ENCODE data around the gene FADS2.

The FADS2 gene

DNA sequence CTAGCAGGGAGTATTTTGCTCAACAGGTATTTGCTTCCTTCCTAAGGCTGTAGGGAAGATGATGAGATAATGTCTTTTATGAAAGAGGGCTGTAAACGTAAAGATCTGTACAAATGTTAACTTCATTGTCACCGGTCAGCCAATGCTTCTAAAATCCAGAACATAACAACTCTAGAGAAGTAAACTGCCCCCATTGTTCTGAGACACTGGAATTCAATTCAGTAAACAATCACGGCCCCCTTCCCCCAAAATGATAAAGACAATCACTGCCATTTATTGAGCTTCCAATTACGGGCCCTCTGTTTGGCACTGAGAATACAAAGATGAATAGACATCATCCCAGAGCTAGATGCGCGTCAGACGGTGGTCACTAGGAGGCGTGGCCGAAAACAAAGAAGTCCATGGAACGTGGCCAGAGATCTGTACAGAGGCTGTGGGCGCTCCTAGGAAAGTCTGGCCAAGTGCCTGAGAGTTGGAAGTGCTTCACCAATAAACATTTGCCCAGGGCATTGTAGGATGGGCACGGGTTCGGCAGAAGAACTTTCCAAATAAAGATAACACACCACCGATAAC is 36.3 kb upstream of the FADS2 start:
- TF ChIP-seq, protein P1, sequence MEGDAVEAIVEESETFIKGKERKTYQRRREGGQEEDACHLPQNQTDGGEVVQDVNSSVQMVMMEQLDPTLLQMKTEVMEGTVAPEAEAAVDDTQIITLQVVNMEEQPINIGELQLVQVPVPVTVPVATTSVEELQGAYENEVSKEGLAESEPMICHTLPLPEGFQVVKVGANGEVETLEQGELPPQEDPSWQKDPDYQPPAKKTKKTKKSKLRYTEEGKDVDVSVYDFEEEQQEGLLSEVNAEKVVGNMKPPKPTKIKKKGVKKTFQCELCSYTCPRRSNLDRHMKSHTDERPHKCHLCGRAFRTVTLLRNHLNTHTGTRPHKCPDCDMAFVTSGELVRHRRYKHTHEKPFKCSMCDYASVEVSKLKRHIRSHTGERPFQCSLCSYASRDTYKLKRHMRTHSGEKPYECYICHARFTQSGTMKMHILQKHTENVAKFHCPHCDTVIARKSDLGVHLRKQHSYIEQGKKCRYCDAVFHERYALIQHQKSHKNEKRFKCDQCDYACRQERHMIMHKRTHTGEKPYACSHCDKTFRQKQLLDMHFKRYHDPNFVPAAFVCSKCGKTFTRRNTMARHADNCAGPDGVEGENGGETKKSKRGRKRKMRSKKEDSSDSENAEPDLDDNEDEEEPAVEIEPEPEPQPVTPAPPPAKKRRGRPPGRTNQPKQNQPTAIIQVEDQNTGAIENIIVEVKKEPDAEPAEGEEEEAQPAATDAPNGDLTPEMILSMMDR (conservative IDR thresholded peaks at IDR 0.05; ENCODE audit: control insufficient read depth, insufficient read depth, low read depth, low read length): no peak
- peak; percentile 96 for DNase-seq (ENCODE audit: low read depth)

DNA sequence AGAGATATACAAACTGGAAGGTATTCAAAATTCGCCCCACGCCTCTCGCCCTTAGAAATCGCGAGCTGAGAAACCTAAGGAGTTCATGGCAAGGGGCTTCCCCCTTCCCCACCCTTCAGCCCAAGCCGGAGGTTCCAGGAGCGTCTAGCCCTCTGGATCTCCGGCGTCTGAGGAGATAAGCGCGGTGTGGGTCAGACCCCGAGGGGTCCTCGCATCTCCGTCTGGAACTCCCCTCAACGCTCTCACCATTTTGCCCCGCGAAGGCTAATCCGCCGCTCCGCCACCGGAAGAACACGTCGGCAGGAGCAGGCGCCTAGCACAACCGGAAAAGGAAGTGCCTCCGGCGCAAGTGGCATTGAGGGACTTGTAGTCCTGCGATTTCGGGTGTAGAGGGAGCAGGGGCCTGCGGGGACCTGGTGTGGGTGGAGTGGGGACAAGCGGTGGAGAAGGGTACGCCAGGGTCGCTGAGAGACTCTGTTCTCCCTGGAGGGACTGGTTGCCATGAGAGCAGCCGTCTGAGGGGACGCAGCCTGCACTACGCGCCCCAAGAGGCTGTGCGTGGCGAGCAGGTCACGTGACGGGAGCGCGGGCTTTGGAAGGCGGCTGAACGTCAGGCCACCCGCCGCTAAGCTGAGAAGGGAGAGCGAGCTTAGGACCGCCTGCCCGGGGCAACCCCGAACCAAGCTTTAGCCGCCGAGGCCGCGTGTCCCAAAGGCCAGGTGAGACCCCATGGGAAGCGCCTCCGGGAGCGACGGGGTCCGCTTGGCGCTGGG is 35.6 kb upstream of the FADS2 start, which contains the start of the genes FEN1 and TMEM258:
TSS of gene FEN1 (plus strand) at position 602 of the 773 bp plus-strand sequence. CDS start 2,451 bp downstream, outside the sequence.
TSS of gene TMEM258 (minus strand) at position 290 of the 773 bp plus-strand sequence. CDS start at position 249, 41 bp downstream.
- TF ChIP-seq, protein P1 (conservative IDR thresholded peaks at IDR 0.05; ENCODE audit: control insufficient read depth, insufficient read depth, low read depth, low read length): no peak
- peak; percentile 92 for DNase-seq (ENCODE audit: low read depth)
- peak within 1 kb of the TSS; percentile 94 for H3K4me3 ChIP-seq (ENCODE audit: control insufficient read depth, low read depth, low read length)

More for the DNA sequence above, 36.3 kb upstream of the FADS2 start:
- H3K4me3 ChIP-seq (ENCODE audit: control insufficient read depth, low read depth, low read length): peak overlapping the region; percentile 94

DNA sequence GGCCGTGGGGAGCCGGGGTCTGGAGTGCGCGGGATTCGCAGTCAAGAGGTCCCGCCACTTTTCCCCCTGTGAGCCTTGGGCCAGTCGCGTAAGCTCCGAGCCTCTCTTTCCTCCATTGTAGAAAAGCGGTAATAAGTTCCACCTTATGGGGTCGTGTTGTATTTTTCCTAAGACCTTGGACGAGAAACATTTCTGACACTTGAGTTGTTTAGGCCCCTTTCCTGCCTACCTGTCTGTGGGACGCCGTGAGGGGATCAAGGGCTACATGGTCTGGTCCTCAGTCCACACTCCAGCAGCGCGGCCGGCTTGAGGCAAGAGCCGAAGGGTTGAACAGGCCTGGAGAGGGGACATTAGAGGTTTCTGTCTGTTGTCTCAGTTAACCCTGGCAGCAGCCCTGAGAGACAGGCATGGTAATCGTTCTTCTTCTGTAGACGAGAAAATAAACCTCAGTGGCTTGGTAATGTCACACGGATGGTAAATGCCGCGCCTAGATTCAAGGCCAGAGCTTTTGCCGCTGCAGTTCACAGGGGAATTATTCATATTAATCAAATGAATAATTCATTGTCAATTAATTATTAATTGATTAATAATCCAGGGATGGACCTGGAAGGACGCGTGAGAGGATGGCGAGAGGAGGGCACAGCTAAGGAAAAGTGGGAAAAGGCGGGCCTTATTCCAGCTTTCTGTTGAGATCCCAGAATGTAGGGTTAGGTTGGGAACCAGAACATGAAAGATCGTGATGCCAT is 34.8 kb upstream of the FADS2 start:
- DNase-seq (ENCODE audit: low read depth): peak; percentile 8
- peak overlapping the region; percentile 94 for H3K4me3 ChIP-seq (ENCODE audit: control insufficient read depth, low read depth, low read length)
- TF ChIP-seq, protein P1 (conservative IDR thresholded peaks at IDR 0.05; ENCODE audit: control insufficient read depth, insufficient read depth, low read depth, low read length): no peak

DNA sequence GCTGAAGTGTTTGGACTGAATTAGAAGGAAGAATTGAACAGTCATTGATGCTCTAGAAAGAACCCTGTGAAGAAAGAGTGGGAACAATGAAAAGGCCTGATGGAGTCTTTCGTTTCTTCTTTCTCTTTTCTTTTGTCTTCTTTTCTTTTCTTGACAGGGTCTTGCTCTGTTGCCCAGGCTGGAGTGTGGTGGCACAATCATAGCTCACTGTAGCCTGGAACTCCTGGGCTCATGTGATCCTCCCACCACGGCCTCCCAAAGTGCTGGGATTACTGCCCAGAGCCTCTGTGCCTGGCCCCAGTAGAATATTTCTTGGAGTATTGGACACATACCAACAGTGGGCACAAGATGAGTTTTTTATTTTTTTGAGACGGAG is 34.3 kb upstream of the FADS2 start:
- TF ChIP-seq, protein P1 (conservative IDR thresholded peaks at IDR 0.05; ENCODE audit: control insufficient read depth, insufficient read depth, low read depth, low read length): no peak
- DNase-seq (ENCODE audit: low read depth): no peak
- peak overlapping the region; percentile 94 for H3K4me3 ChIP-seq (ENCODE audit: control insufficient read depth, low read depth, low read length)

DNA sequence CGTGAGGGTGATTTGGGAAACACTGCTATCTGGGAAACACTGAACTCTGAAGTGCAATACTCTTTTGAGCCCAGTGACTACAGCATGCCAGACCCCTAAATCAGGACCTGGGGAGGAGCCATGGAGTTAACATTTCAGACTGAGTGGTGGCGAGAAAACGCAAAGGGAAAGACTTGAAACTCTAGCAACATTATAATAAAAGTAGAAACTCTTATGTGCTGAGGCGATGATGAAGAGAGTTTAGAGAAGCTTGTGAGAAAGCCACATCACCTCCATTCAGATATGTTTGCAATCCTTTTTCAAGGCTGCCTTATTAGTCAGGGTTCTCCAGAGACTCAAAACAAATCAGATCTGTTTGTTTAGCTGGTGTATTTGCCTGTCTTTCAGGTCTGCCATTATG is 33.5 kb upstream of the FADS2 start:
- TF ChIP-seq, protein P1 (conservative IDR thresholded peaks at IDR 0.05; ENCODE audit: control insufficient read depth, insufficient read depth, low read depth, low read length): no peak
- H3K4me3 ChIP-seq (ENCODE audit: control insufficient read depth, low read depth, low read length): no peak overlapping the region
- DNase-seq (ENCODE audit: low read depth): peak; percentile 10

DNA sequence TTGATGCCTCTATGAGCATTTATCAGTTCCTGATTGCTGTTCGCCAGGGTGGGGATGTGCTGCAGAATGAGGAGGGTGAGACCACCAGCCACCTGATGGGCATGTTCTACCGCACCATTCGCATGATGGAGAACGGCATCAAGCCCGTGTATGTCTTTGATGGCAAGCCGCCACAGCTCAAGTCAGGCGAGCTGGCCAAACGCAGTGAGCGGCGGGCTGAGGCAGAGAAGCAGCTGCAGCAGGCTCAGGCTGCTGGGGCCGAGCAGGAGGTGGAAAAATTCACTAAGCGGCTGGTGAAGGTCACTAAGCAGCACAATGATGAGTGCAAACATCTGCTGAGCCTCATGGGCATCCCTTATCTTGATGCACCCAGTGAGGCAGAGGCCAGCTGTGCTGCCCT is 32.6 kb upstream of the FADS2 start:
- no peak for DNase-seq (ENCODE audit: low read depth)
- TF ChIP-seq, protein P1 (conservative IDR thresholded peaks at IDR 0.05; ENCODE audit: control insufficient read depth, insufficient read depth, low read depth, low read length): no peak
- H3K4me3 ChIP-seq (ENCODE audit: control insufficient read depth, low read depth, low read length): no peak overlapping the region

Measured in fibroblast of mammary gland (primary cell).